NOMO-1 treated with DMSO at 0.1 percent for 48 hours (cell line): ENCODE results near the gene ERBB4.

Experiments used
- DNase-seq: peaks from one replicate; lab custom pipeline; 2025; ENCODE audit not compliant: unreplicated experiment; lab: John Stamatoyannopoulos, UW

Gene ERBB4

DNA sequence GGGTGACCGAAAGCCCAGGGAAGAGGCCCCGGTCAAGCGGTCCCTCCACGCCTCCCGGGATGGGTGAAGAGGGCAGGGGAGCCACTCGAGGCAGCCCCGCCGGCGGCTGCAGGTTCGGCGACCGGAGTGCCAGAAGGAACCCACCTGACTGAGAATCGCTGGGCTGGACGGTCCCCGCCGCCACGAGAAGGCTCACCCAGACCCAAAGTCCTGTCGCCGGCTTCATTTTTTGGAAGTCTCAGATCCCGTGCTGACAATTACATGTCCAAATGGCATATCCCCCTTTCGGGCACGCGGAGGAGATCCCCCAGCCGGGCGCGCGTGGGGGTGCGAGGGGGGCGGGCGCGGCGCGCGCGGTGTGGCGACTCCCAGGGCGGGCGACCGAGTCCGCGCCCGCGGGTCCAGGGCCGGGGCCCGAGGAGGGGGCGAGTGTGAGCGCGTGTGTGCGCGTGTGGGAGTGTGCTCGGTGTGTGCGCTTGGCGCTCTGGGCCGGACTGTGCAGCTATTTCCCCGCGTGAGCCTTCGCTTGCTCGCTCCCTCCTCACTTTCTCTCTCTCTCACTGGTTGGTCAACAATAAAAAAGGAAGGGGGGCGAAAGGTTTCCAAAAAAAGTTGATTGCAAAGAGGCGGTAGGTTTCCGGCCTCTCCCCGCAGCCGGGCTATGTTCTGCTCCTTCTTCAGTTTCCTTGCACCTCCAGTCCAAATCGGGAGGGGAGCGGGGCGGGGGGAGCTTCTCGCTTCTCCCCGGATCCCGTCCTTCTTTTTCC is at the start of gene ERBB4:
ERBB4 (minus strand) TSS at position 498 of the 767 bp plus-strand sequence; CDS start at position 226, 272 bp downstream.
- DNase-seq, result no peak

- DNase-seq, result no peak
Measured at GRCh38 chr2:212580117-212580516, 41.5 kb upstream of the ERBB4 start.

DNA sequence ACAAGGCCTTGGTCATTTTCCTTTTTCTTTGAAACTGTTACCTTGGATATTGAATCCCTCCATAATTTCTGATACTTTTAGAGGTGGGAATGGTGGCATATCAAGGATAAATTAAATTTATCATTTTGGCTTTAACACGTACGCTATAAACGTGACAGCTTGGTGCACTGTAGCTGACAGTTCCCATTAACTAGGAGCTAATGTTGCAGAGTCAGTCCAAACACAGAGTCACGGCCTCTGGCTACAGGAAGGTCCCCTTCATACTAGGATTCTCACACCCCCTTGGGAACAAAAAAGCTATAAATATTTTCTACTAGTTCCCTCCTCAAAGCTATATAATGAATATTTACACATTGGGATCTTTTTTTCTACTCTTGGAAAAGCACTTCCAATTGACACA is 17.7 kb upstream of the ERBB4 start:
- no peak for DNase-seq

- DNase-seq, result no peak
Measured at GRCh38 chr2:212554233-212554632, 15.6 kb upstream of the ERBB4 start.

DNA sequence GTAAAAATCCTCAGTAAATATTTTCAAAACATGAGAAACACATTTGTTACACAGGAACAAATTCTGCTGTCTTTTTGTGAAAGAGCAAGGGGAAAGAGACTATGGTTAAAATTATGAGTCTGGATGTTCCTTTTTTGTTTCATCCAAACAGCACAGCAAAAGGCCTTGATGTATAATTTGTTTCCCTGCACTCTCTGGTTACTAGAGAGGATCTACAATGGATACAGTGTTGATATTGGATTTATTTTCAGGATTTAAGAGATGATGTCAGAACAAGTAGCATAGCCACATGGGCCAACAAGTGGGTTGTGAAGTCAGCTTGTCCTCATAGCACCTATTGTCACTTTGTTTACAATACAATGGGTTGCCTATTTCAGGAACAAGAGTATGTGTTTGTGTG is 11.3 kb upstream of the ERBB4 start:
- no peak for DNase-seq

- no peak for DNase-seq
Measured at GRCh38 chr2:212549463-212549862, 10.9 kb upstream of the ERBB4 start.

- no peak for DNase-seq
Measured at GRCh38 chr2:212548455-212548819, 9.8 kb upstream of the ERBB4 start.

GRCh38 chr2:212547716-212548454 is 9.3 kb upstream of the ERBB4 start:
- DNase-seq, result no peak

GRCh38 chr2:212546669-212547068 is 8.1 kb upstream of the ERBB4 start:
- DNase-seq, result no peak

GRCh38 chr2:212540341-212540740 is 1.7 kb upstream of the ERBB4 start:
- peak; percentile 12 for DNase-seq

DNA sequence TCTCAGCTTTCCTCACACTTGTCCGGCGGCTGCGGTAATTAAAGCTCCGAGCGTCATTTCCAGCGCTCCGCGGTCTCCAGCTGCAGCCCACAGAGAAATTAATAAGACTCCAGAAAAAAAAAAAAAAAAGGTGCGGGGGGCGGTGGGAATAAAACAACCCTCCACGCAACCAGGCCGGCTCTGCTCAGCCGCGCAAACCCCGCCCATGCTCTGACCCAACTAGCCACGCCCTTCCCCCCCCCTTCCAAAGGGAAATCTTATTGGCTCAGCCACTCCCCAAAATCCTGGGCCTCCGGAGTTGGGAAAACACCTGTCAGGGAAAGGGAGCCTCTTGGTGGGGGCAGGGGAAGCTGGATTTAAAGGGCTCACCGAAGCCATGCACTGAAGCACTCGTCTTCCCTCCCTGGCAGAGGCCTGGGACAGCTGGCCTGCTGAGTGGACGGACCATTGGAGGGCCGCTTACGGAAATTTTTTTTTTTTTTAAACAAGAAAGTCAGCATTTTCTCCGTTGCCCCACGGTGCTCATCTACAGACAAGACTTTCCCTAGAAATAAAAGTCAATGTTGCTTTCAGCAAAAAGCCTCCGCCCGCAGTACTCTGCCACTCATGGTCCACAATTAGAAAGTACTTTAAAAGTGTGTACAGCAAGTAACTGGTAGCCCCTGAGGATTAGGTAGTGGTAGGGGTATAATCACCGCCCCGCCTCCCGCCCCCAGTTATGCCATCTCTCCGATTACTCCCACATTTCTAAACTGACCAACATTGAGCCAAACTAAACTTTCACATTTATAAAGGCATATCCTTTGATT is 674 bp upstream of the ERBB4 start:
- DNase-seq, result no peak

GRCh38 chr2:212537726-212538304 is 787 bp downstream of the ERBB4 start:
- no peak for DNase-seq

- no peak for DNase-seq
Measured at GRCh38 chr2:212536817-212537725, 1.5 kb downstream of the ERBB4 start.

DNA sequence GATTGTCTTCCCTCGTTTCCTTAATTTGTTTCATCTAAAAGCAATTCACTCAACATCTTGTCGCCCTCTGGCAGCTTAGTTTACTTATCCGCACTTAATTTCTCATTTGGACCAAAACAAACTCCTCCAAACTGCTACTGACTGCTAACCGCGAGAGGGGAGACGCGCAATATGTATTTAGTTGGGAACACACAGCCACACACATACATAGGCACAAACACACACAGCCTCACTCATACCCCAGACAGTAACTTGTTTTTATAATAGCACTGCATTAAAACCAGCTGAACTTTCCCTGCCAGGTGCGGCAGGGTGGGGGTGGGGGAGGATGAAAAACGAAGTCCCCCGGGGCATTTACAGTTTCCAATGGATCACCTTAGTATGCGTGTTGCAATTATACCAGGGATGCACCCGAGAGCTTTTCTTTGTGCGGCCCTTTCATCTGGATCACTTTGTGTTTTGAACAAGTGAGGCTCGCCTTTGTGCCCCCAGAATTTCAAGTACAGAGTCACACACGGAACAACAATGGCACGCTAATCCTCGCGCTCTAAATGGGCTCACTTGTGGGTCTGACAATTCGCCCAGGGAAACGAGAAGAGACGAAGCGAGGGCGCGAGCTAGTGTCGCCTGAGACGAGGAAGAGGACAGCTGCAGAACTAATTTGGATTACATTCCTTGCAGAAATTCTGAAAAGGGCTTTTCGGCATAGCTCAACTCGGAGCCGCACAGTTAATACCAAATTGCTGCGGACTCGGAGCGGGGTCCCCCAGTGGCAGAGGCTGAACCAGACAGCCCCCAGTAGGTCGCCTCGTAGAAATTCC is 2.4 kb downstream of the ERBB4 start:
- no peak for DNase-seq

GRCh38 chr2:212534336-212534735 is 4.3 kb downstream of the ERBB4 start:
- no peak for DNase-seq

GRCh38 chr2:212532585-212532984 is 6.0 kb downstream of the ERBB4 start:
- no peak for DNase-seq

- no peak for DNase-seq
Measured at GRCh38 chr2:212532087-212532486, 6.5 kb downstream of the ERBB4 start.

DNA sequence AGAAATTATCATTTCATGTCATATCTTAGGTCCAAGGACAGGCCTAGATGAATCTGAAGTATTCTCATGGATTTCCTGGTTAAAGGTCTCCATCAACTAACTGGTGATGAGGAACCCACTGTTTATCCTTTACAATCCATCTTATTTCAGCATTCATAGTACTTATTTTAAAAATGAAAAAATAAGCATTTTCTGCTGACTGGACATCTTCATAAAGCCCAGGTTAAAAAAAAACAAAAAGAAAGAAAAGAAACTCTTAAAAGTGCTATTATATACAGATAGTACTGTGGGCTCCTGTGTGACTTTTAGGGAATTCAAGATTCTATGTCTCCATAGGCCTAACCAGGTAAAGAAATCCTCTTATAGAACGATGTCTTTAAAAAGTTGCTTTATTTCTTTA is 7.1 kb downstream of the ERBB4 start:
- DNase-seq, result no peak

DNA sequence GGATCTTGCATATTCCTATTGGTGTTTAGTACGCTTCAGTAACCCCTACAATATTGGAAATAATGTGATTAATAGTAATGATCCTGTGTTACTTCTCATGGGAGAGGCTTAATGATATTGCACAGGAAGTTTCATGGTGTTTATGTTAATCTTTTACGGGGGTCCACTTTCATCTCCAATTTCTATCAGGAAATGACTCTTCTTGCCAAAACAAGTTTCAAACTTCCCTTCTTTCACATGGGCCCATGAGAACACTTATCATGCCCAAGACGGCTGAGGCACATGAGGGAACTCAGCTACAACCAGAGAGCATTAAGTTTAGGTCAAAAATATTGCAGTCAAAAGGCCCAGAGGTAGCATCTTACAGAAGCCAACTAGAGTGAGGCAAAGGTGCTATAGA is 7.6 kb downstream of the ERBB4 start:
- no peak for DNase-seq
